ENCODE results near the gene SSU72. TPM values are rescaled to one million over a fixed set of nuclear protein-coding genes. Genes with fewer than 3 reads are reported as not detected.

SSU72 gene
- total RNA-seq, 4 donors from 2014 or later = 96.4 to 163 (median 123) TPM

DNA sequence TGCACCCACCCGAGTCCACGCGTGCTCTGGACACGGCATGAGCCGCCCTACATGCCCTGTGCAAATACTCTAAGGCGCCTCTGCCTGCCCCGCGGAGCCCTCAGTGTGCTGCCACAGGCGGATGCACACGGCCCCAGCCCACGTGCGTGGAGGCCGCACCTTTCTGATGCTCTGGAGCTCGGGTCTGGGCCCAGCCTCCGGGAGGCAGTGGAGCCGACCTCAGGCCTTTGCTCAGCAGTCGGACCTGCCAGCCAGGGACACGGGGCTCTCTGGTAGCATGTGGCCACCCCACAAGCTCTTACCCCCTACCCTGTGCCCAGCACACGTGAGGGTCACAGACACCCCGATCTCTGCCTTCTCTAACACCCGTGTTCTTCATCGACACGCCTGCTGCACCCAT lies 36.3 kb downstream of the SSU72 start:
- intact Hi-C loops (cut with DNase I; ENCODE audit: low total_unique reads) = no loop called here
- DNase-seq (ENCODE audit: low spot score in 2 of 2) = no peak
- TF ChIP-seq CTCF (IDR thresholded peaks at IDR 0.05) (no peak), POLR2A (IDR thresholded peaks at IDR 0.05) (no peak)
- H3K4me3 ChIP-seq (ENCODE audit: low read depth, poor library complexity, severe bottlenecking) = no peak overlapping the region
- 89 to 91% methylated on average over 17 to 23 of the region's 23 CpGs for WGBS, 2 donors

DNA sequence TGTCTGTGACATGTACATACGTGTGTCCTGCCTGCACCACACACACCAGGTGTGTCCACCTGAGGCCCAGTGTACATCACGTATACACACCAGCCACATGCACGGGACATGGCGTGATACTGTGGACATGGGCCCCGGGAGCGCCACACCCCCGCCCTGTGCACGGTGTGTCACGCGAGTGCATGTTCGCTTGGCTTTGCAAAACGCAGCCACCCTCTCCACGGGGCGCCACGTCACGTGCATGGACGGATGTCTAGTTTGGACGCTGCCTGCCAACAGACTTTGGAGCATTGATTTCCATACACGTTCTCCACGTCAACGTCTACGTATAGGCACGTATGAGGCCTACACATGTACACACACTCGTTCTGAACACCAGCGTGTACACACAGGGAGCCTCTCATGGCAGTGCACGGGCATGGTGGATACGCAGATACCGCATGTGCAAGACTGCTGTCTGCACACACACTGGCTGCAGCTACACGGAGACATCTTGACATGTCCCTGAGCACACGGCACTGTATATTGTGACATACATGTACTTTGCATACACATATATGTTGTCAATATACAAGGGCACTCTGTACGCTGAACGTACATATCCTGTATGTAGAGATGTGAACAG lies 36.9 kb downstream of the SSU72 start:
- intact Hi-C loops (cut with DNase I; ENCODE audit: low total_unique reads) = no loop called here
- DNase-seq (ENCODE audit: low spot score in 2 of 2) = no peak
- TF ChIP-seq CTCF (IDR thresholded peaks at IDR 0.05) (no peak), POLR2A (IDR thresholded peaks at IDR 0.05) (no peak)
- WGBS, 2 donors = 93 to 95% methylated on average over 32 of the region's 32 CpGs
- no peak overlapping the region for H3K4me3 ChIP-seq (ENCODE audit: low read depth, poor library complexity, severe bottlenecking)

DNA sequence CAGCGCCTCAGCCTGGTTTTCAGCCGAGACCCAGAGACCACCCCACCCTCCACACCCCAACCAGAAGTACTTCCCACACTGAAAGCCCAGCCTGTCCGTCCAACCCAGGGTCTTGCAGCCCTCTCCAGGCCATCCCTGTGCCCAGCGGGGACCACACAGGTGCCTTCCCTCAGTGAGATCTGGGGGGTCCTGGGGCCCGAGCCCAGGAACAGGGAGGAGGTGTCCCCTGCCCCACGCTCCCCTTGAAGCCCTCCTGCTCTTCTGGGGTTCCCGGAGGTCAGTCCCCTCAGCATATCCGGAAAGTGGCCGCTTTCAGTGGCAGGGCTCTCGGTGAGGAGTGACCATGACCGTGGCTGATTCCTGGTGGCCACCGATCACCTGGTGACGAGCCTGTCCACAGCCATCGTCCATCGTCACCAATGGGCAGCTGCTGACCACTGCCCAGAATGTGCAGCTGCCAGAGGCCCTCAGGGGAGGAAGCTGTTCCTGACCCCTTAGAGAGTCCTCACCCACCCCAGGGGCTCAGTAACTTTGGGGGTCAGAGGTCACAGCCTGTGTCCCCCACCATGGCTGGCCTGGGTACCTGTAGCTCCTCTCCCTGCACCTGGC lies 37.6 kb downstream of the SSU72 start:
- no peak overlapping the region for H3K4me3 ChIP-seq (ENCODE audit: low read depth, poor library complexity, severe bottlenecking)
- DNase-seq (ENCODE audit: low spot score in 2 of 2) = no peak
- intact Hi-C loops (cut with DNase I; ENCODE audit: low total_unique reads) = no loop called here
- no peak for TF ChIP-seq POLR2A (IDR thresholded peaks at IDR 0.05)
- 93 to 95% methylated on average over 11 to 15 of the region's 15 CpGs for WGBS, 2 donors

DNA sequence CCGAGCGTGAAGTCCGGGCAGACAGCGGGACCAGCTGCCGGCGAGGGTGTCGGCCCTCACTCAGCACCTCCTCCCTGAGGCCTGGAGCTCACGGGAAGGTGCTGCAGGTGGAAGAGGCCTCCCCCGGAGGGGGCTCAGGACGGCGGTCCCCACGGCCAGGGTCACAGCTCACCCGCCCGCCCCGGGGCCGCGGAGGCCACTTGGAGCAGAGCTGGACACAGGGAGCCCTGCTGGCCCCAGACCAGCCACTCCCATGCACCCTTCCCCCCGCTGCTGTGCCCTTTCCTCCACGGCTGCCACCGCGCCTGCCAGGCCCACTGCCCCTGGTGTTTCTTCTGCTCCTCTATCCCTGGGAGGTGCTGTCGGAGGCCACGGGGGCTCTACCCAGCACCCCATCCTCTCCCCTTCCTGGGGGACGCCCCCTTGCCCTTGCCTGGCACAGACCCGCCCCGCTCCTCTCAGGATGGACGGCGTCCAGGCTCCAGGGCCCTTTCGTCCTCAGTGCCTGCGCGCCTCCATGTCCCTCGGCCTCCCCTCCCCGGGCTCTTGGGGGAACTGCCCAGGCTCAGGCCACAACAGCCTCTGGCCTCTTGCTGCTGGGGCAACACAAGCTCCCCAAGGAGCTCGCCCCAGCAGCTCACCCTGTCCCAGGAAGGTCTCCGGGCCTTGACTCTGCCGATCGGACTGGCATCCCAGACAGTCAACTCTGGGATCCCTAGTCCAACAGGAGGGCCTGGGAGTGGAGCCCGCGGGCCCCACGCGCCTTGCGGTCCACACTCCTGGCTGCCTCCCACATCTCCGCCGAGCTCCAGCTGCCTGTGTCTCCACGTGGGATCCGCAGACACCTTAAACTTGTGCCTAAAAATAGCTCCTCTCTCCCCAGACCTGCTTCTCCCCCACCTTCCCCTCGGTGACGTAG lies 38.4 kb downstream of the SSU72 start:
- no peak overlapping the region for H3K4me3 ChIP-seq (ENCODE audit: low read depth, poor library complexity, severe bottlenecking)
- intact Hi-C loops (cut with DNase I; ENCODE audit: low total_unique reads) = no loop called here
- WGBS, 2 donors = 83% methylated on average over 37 to 42 of the region's 48 CpGs
- no peak for TF ChIP-seq POLR2A (IDR thresholded peaks at IDR 0.05)
- no peak for TF ChIP-seq CTCF (IDR thresholded peaks at IDR 0.05)
- DNase-seq (ENCODE audit: low spot score in 2 of 2) = no peak

GRCh38 chr1:1535201-1536018 lies 39.3 kb downstream of the SSU72 start:
- WGBS, 2 donors = 92 to 94% methylated on average over 14 to 62 of the region's 66 CpGs
- no peak for TF ChIP-seq POLR2A (IDR thresholded peaks at IDR 0.05)
- TF ChIP-seq CTCF (IDR thresholded peaks at IDR 0.05) = no peak
- no peak for DNase-seq (ENCODE audit: low spot score in 2 of 2)
- intact Hi-C loops (cut with DNase I; ENCODE audit: low total_unique reads) = no loop called here
- H3K4me3 ChIP-seq (ENCODE audit: low read depth, poor library complexity, severe bottlenecking) = no peak overlapping the region
